SU-DHL-6 (cell line): ENCODE results near the gene ZMYND11.

Source experiments
- H2AFZ ChIP-seq: fragments of 200-600 bp; sonication (generic); 2 replicates; pipeline ENCODE4 v1.6.1; 2014; ENCODE audit warnings: low read depth, mild to moderate bottlenecking, moderate library complexity, mixed read lengths, antibody characterized with exemption, low read length; ENCODE audit not compliant: severe bottlenecking
- H3F3A ChIP-seq: fragments of 200-600 bp; shearing (Covaris generic); 2 replicates; pipeline ENCODE4 v1.6.0; 2016; ENCODE audit warnings: antibody characterized with exemption, mild to moderate bottlenecking; ENCODE audit not compliant: insufficient read depth
- H3K27ac ChIP-seq: fragments of 200-600 bp; sonication (generic); 2 replicates; pipeline ENCODE4 v1.5.1; 2016; ENCODE audit warnings: low read depth, mild to moderate bottlenecking, low read length, moderate library complexity, mixed read lengths
- H3K27me3 ChIP-seq: fragments of 200-600 bp; sonication (generic), shearing (Covaris generic); 2 replicates; pipeline ENCODE4 v1.6.0; 2014; ENCODE audit warnings: mild to moderate bottlenecking, low read length
- H3K36me3 ChIP-seq: fragments of 200-600 bp; sonication (generic); 2 replicates; pipeline ENCODE4 v1.6.1; 2014; ENCODE audit warnings: mild to moderate bottlenecking, low read length, mixed read lengths
- H3K4me2 ChIP-seq: fragments of 300-600, 200-600 bp; shearing (Covaris generic), sonication (generic); 2 replicates; pipeline ENCODE4 v1.6.0; 2014; ENCODE audit warnings: low read length, low read depth, mild to moderate bottlenecking; ENCODE audit not compliant: poor library complexity, severe bottlenecking
- H3K4me3 ChIP-seq: fragments of 200-600 bp; sonication (generic); 2 replicates; pipeline ENCODE4 v1.5.1; 2014; ENCODE audit warnings: antibody characterized with exemption, low read length, mild to moderate bottlenecking, mixed read lengths; ENCODE audit not compliant: insufficient read depth, poor library complexity, severe bottlenecking
- H3K79me2 ChIP-seq: fragments of 200-600 bp; sonication (generic); 2 replicates; pipeline ENCODE4 v1.6.1; 2014; ENCODE audit warnings: mild to moderate bottlenecking, low read length, moderate library complexity; ENCODE audit not compliant: insufficient read depth
- H3K9ac ChIP-seq: fragments of 200-600 bp; sonication (generic); 2 replicates; pipeline ENCODE4 v1.7.0; 2014; ENCODE audit warnings: mild to moderate bottlenecking, low read length
- H3K9me2 ChIP-seq: fragments of 200-600 bp; sonication (generic); replicated peaks from 2 replicates; pipeline ENCODE4 v1.6.1; 2014; ENCODE audit warnings: low read length; ENCODE audit not compliant: insufficient read depth
- H3K9me3 ChIP-seq: fragments of 200-600 bp; sonication (generic); 2 replicates; pipeline ENCODE4 v1.6.1; 2014; ENCODE audit warnings: low read length, mixed read lengths; ENCODE audit not compliant: insufficient read depth
- H4K20me1 ChIP-seq: fragments of 200-600 bp; sonication (generic); 2 replicates; pipeline ENCODE4 v1.6.1; 2014; ENCODE audit warnings: low read depth, mild to moderate bottlenecking, antibody characterized with exemption, low read length, moderate library complexity, mixed read lengths
- CTCF ChIP-seq: fragments of 200-600 bp; sonication (generic); IDR thresholded peaks from one replicate; pipeline ENCODE4 v1.5.1; 2017; ENCODE audit warnings: antibody characterized with exemption, mild to moderate bottlenecking, low read length, moderate library complexity; ENCODE audit not compliant: insufficient read depth, poor library complexity, severe bottlenecking
- EZH2phosphoT487 ChIP-seq: fragments of 200-600 bp; sonication (generic), shearing (Covaris generic); conservative IDR thresholded peaks from 2 replicates; pipeline ENCODE4 v1.6.1; 2018; ENCODE audit warnings: mild to moderate bottlenecking, antibody characterized with exemption, low read length, moderate library complexity, mixed read lengths

Gene ZMYND11

GRCh38 chr10:274866-275265, 139.6 kb downstream of the ZMYND11 start:
- H3F3A ChIP-seq, result no peaks in the 10 kb centered on the region
- H3K9me3 ChIP-seq, result no peaks in the 10 kb centered on the region
- no peaks in the 10 kb centered on the region for H3K79me2 ChIP-seq
- H3K4me3 ChIP-seq, result no peak overlapping the region
- 0 out of 2 replicates have a peak, but pooled peaks cover 5% of the 10 kb centered on the region for H3K36me3 ChIP-seq
- H2AFZ ChIP-seq, result no peak overlapping the region
- H3K9me2 ChIP-seq, result no peaks in the 10 kb centered on the region
- no peaks in the 10 kb centered on the region for H4K20me1 ChIP-seq
- no peak overlapping the region for H3K9ac ChIP-seq
- TF ChIP-seq EZH2phosphoT487, result no peak
- TF ChIP-seq CTCF, result no peak
- no peak overlapping the region for H3K27ac ChIP-seq
- no peaks in the 10 kb centered on the region for H3K27me3 ChIP-seq
- H3K4me2 ChIP-seq, result no peak overlapping the region

- no peaks in the 10 kb centered on the region for H3K27me3 ChIP-seq
- no peak overlapping the region for H2AFZ ChIP-seq
- H3F3A ChIP-seq, result no peaks in the 10 kb centered on the region
- no peaks in the 10 kb centered on the region for H3K79me2 ChIP-seq
- TF ChIP-seq CTCF (no peak), EZH2phosphoT487 (no peak)
- H4K20me1 ChIP-seq, result no peaks in the 10 kb centered on the region
- no peak overlapping the region for H3K9ac ChIP-seq
- H3K4me3 ChIP-seq, result no peak overlapping the region
- no peaks in the 10 kb centered on the region for H3K9me2 ChIP-seq
- H3K27ac ChIP-seq, result no peak overlapping the region
- H3K36me3 ChIP-seq, result 0 out of 2 replicates have a peak, but pooled peaks cover 5% of the 10 kb centered on the region
- no peaks in the 10 kb centered on the region for H3K9me3 ChIP-seq
- no peak overlapping the region for H3K4me2 ChIP-seq
Measured at GRCh38 chr10:275680-276079, 140.4 kb downstream of the ZMYND11 start.

- no peaks in the 10 kb centered on the region for H3K79me2 ChIP-seq
- H3K9me2 ChIP-seq, result no peaks in the 10 kb centered on the region
- H3K27ac ChIP-seq, result no peak overlapping the region
- H3K9ac ChIP-seq, result no peak overlapping the region
- H2AFZ ChIP-seq, result no peak overlapping the region
- H3K27me3 ChIP-seq, result no peaks in the 10 kb centered on the region
- H4K20me1 ChIP-seq, result no peaks in the 10 kb centered on the region
- H3K4me2 ChIP-seq, result no peak overlapping the region
- no peak overlapping the region for H3K4me3 ChIP-seq
- no peaks in the 10 kb centered on the region for H3K9me3 ChIP-seq
- TF ChIP-seq CTCF (no peak), EZH2phosphoT487 (no peak)
- 0 out of 2 replicates have a peak, but pooled peaks cover 5% of the 10 kb centered on the region for H3K36me3 ChIP-seq
- no peaks in the 10 kb centered on the region for H3F3A ChIP-seq
Measured at GRCh38 chr10:277963-278362, 142.7 kb downstream of the ZMYND11 start.
